K562 (cell line): ENCODE data around the gene MBP. TPM values are rescaled to one million over a fixed set of nuclear protein-coding genes. Genes with fewer than 3 reads are reported as not detected.

Experiments
- ATAC-seq: fragments of 200-7000 bp; cut with Tn5 transposase; 3 replicates; pipeline ENCODE4 v1.9.1; 2020; ENCODE audit warnings: moderate library complexity
- BruUV-seq: library from RNA; stranded (reverse); fragments of 400-500 nt; replicated peaks from 2 replicates; lab custom pipeline; 2021; lab: Mats Ljungman, UMichigan
- CTCF ChIA-PET: fragments of 300-600 bp; formaldehyde crosslinking; extraction: SDS; loops from one replicate; lab custom pipeline; 2021; ENCODE audit warnings: low intra/inter-chr PET ratio; lab: Yijun Ruan, JAX
- POLR2A ChIA-PET: fragments of 300-600, 350-650 bp; sonication (Branson Sonifier 250); formaldehyde crosslinking; extraction: SDS; loops from one replicate; lab custom pipeline; 2021; ENCODE audit warnings: antibody characterized with exemption, inconsistent platforms; lab: Yijun Ruan, JAX
- DNase-seq, 4 experiments: peaks; one replicate each; pipeline versions ENCODE4 v3.0.0 to v3.0.0-alpha.2; 2011 to 2018; ENCODE audit warnings: low spot score in 3 of 4, mixed read lengths in 3 of 4; ENCODE audit errors: extremely low read depth in 1 of 4
- FAIRE-seq: peaks from 2 replicates; lab custom pipeline; 2011; peaks lifted over from hg19 to GRCh38; lab: Jason Lieb, UNC
- H2AFZ ChIP-seq: 2 replicates; pipeline ENCODE4 v1.6.0; 2011; ENCODE audit warnings: low read depth, low read length, control low read depth, inconsistent platforms
- H3K27ac ChIP-seq: fragments of 200-600 bp; 3 replicates; pipeline ENCODE4 v1.8.0; 2011; ENCODE audit warnings: low read depth, mild to moderate bottlenecking, control low read depth, inconsistent platforms, low read length, moderate library complexity, mixed read lengths; ENCODE audit errors: extremely low read depth
- H3K27me3 ChIP-seq, 2 experiments: fragments of 300-600 bp in 1 of 2; 2 replicates in 1 of 2; 3 replicates in 1 of 2; pipeline versions ENCODE4 v1.6.0 to v1.8.0; 2011; ENCODE audit warnings: inconsistent platforms in 2 of 2, low read length in 2 of 2, mild to moderate bottlenecking in 1 of 2, mixed read lengths in 1 of 2, moderate library complexity in 1 of 2; ENCODE audit not compliant: control insufficient read depth in 2 of 2, insufficient read depth in 2 of 2
- H3K36me3 ChIP-seq: fragments of 300-600 bp; 3 replicates; pipeline ENCODE4 v1.8.0; 2011; ENCODE audit warnings: mild to moderate bottlenecking, low read length, inconsistent platforms; ENCODE audit not compliant: control insufficient read depth, insufficient read depth
- H3K4me1 ChIP-seq, 2 experiments: fragments of 200-600 bp in 1 of 2; replicated peaks in 1 of 2; 2 replicates in 1 of 2; 3 replicates in 1 of 2; pipeline versions ENCODE4 v1.5.1 to v1.8.0; 2011; ENCODE audit warnings: inconsistent platforms in 2 of 2, low read length in 2 of 2, mild to moderate bottlenecking in 1 of 2, mixed read lengths in 1 of 2, moderate library complexity in 1 of 2; ENCODE audit not compliant: control insufficient read depth in 2 of 2, insufficient read depth in 2 of 2
- H3K4me2 ChIP-seq: 2 replicates; pipeline ENCODE4 v1.6.1; 2011; ENCODE audit warnings: low read length, control low read depth, inconsistent platforms, mixed read lengths; ENCODE audit not compliant: insufficient read depth
- H3K4me3 ChIP-seq: fragments of 200-600 bp; sonication (generic), shearing (Covaris generic); 2 replicates; pipeline ENCODE4 v1.5.1; 2016; ENCODE audit warnings: control low read depth, inconsistent platforms
- H3K79me2 ChIP-seq: fragments of 200-600 bp; 3 replicates; pipeline ENCODE4 v1.8.0; 2011; ENCODE audit warnings: low read length, inconsistent platforms; ENCODE audit not compliant: control insufficient read depth, insufficient read depth
- H3K9ac ChIP-seq, 2 experiments: 2 replicates each; pipeline versions ENCODE4 v1.6.0 to v1.6.1; 2011; ENCODE audit warnings: low read depth in 2 of 2, low read length in 2 of 2, control low read depth in 1 of 2, inconsistent platforms in 1 of 2, mild to moderate bottlenecking in 1 of 2, mixed read lengths in 1 of 2; ENCODE audit not compliant: insufficient read depth in 1 of 2
- H3K9me1 ChIP-seq: one replicate; pipeline ENCODE4 v1.6.0; 2011; ENCODE audit warnings: inconsistent platforms, mild to moderate bottlenecking, low read length, moderate library complexity; ENCODE audit not compliant: control insufficient read depth, insufficient read depth
- H3K9me3 ChIP-seq: replicated peaks from 2 replicates; pipeline ENCODE4 v1.5.1; 2011; ENCODE audit warnings: low read depth, low read length, inconsistent platforms; ENCODE audit not compliant: control insufficient read depth, insufficient read depth
- H4K20me1 ChIP-seq: replicated peaks from 2 replicates; pipeline ENCODE4 v1.6.1; 2011; ENCODE audit warnings: low read length, inconsistent platforms, mixed read lengths; ENCODE audit not compliant: control insufficient read depth, insufficient read depth
- ARID2 ChIP-seq: fragments of 450-650 bp; IDR thresholded peaks from 2 replicates; pipeline ENCODE4 v1.6.1; 2017; ENCODE audit warnings: antibody characterized with exemption, mild to moderate bottlenecking
- CBX5 ChIP-seq: IDR thresholded peaks from 2 replicates; pipeline ENCODE4 v1.6.1; 2014; ENCODE audit warnings: low read depth, borderline replicate concordance
- CTCF ChIP-seq, 3 experiments: IDR thresholded peaks in 2 of 3; conservative IDR thresholded peaks in 1 of 3; 2 replicates each; pipeline ENCODE4 v1.5.1; 2011 to 2012; ENCODE audit warnings: low read length in 3 of 3, mild to moderate bottlenecking in 3 of 3, control low read depth in 2 of 3, improper control_type of control experiment in 1 of 3, inconsistent platforms in 1 of 3, low read depth in 1 of 3, mixed read lengths in 1 of 3, moderate library complexity in 1 of 3; ENCODE audit not compliant: insufficient read depth in 2 of 3
- ELF1 ChIP-seq: fragments of 200-800 bp; sonication (Bioruptor generic); IDR thresholded peaks from 2 replicates; pipeline ENCODE4 v1.6.1; 2016; ENCODE audit warnings: missing genetic modification characterization, missing compliant biosample characterization
- POLR2B ChIP-seq: fragments of 450-650 bp; IDR thresholded peaks from 2 replicates; pipeline ENCODE4 v1.6.1; 2018; ENCODE audit warnings: low read depth; ENCODE audit not compliant: partially characterized antibody
- RAD21 ChIP-seq, 2 experiments: fragments of 250-450 bp in 1 of 2; fragments of 450-650 bp in 1 of 2; sonication (Bioruptor Pico) in 1 of 2; formaldehyde crosslinking in 1 of 2; IDR thresholded peaks in 1 of 2; conservative IDR thresholded peaks in 1 of 2; 2 replicates each; pipeline versions ENCODE4 v1.4.0 to v1.8.0; 2020 to 2022; ENCODE audit warnings: mild to moderate bottlenecking in 2 of 2, moderate library complexity in 1 of 2
- RBM17 ChIP-seq: fragments of 200-400 bp; formaldehyde crosslinking; IDR thresholded peaks from 2 replicates; pipeline ENCODE4 v1.6.1; 2017; ENCODE audit warnings: low read depth, mild to moderate bottlenecking, low read length, borderline replicate concordance
- TEAD1 ChIP-seq, 2 experiments: fragments of 450-650 bp in 1 of 2; sonication (generic) in 1 of 2; formaldehyde crosslinking; IDR thresholded peaks; 2 replicates each; pipeline versions ENCODE4 v1.4.0 to v1.8.0; 2020 to 2022; ENCODE audit warnings: mild to moderate bottlenecking in 2 of 2, missing genetic modification reagents in 1 of 2
- U2AF2 ChIP-seq: fragments of 200-400 bp; formaldehyde crosslinking; optimal IDR thresholded peaks from 2 replicates; pipeline ENCODE3; 2017; ENCODE audit warnings: low read depth, mild to moderate bottlenecking, low read length
- XRCC4 ChIP-seq: IDR thresholded peaks from one replicate; pipeline ENCODE4 v1.6.1; 2011; ENCODE audit not compliant: insufficient read depth, insufficient read length; ENCODE audit errors: extremely low read depth
- ZNF589 ChIP-seq: fragments of 200-800 bp; sonication (Bioruptor generic); IDR thresholded peaks from 2 replicates; pipeline ENCODE4 v1.6.1; 2016; ENCODE audit warnings: low read depth, missing genetic modification characterization, missing compliant biosample characterization
- WGBS: fragments of 100-300 bp; shearing (Covaris generic); methylation state at CpG from one replicate; pipeline ENCODE4 v1.1.6; 2016; ENCODE audit warnings: low coverage, mixed read lengths; ENCODE audit not compliant: insufficient coverage; ENCODE audit errors: missing lambda C conversion rate; 5-methylcytosine and 5-hydroxymethylcytosine counted together
- in situ Hi-C: fragments of 300-500 bp; cut with MboI; formaldehyde crosslinking; loops from 4 replicates; pipeline ENCODE4 v1.15.0; 2018; ENCODE audit warnings: inconsistent platforms, mixed read lengths
- intact Hi-C: fragments of 100-400 bp; cut with micrococcal nuclease; formaldehyde crosslinking; loops from 2 replicates; pipeline ENCODE4 v1.14.2; 2022
- polyA plus RNA-seq, 8 experiments: library from polyadenylated mRNA; depleted of rRNA in 4 of 8; stranded (reverse) in 5 of 8; unstranded in 3 of 8; fragments of >200 nt; fragmentation: Nextera tagmentation in 2 of 8; fragmentation: Illumina TruSeq in 1 of 8; extraction: Ambion mirVana in 2 of 8; extraction: Trizol in 1 of 8; gene quantifications; 2 replicates each; pipeline versions ENCODE4 v1.2.1 to v1.2.3, GENCODE V29; 2011 to 2014; ENCODE audit warnings: inconsistent platforms in 1 of 8, missing spikeins in 1 of 8
- total RNA-seq, 7 experiments: library from RNA; depleted of rRNA in 6 of 7; stranded (reverse); fragments of >200 nt in 6 of 7; fragmentation: Illumina TruSeq in 2 of 7; extraction: Trizol in 2 of 7; gene quantifications; 2 replicates each; pipeline versions ENCODE4 v1.2.1 to v1.2.3, GENCODE V29; 2011 to 2021; ENCODE audit warnings: low replicate concordance in 1 of 7

MBP gene
- total and polyA plus RNA-seq, 9 of the 15 experiments (the other 6 are each of a cell fraction or from before 2014, with no cell fraction given) = 0.09 TPM; not detected in 8

- TF ChIP-seq CTCF (IDR thresholded peaks at IDR 0.05 in 2 of 3, conservative IDR thresholded peaks at IDR 0.05 in 1 of 3; ENCODE audit: insufficient read depth in 2 of 3, low read depth in 1 of 3, low read length in 3 of 3) = peak; percentile 45 to 52 (median 45); a peak in 5 of 6 replicates
- TF ChIP-seq CBX5 = no peak
- TF ChIP-seq RAD21 (CRISPR knock-in tag; conservative IDR thresholded peaks at IDR 0.05 in 1 of 2, IDR thresholded peaks at IDR 0.05 in 1 of 2) = peak in 1 of 2 experiments; percentile 43; a peak in 2 of 4 replicates
- no peak for TF ChIP-seq RBM17
- no peak for TF ChIP-seq XRCC4
Observed at GRCh38 chr18:77059294-77059916, 73.2 kb downstream of the MBP start (continued).

GRCh38 chr18:77058290-77058835 is 74.2 kb downstream of the MBP start:
- Histone ChIP-seq H3K9me3 (no peaks in the 10 kb centered on the region), H3K4me1 (no peaks in the 10 kb centered on the region), H4K20me1 (no peaks in the 10 kb centered on the region), H3K9me1 (no peaks in the 10 kb centered on the region), H3K4me3 (no peak overlapping the region), H3K27ac (no peak overlapping the region), H2AFZ (no peak overlapping the region), H3K27me3 (peaks cover 6 to 27% of the 10 kb centered on the region in 2 experiments; a peak in 4 of 5 replicates), H3K79me2 (no peaks in the 10 kb centered on the region), H3K36me3 (no peaks in the 10 kb centered on the region), H3K9ac (no peak overlapping the region), H3K4me2 (no peak overlapping the region)
- ChIA-PET POLR2A (no interaction called here), CTCF (no interaction called here)
- BruUV-seq = no TSS peak
- intact Hi-C loops (loop anchor here (5.0 to 10.0 kb wide), 2 partner anchors 54 to 181 kb away; no protein-coding TSS in a partner anchor), in situ Hi-C loops (no loop called here)
- ATAC-seq (no peak), DNase-seq (no peak), FAIRE-seq (no peak)
- WGBS = 18% methylated on average over 10 of the region's 32 CpGs
- no peak for TF ChIP-seq TEAD1 (CRISPR knock-in tag; IDR thresholded peaks at IDR 0.05)
- TF ChIP-seq ARID2 = no peak
- no peak for TF ChIP-seq ELF1
- no peak for TF ChIP-seq POLR2B
- no peak for TF ChIP-seq ZNF589 (CRISPR knock-in tag)
- TF ChIP-seq U2AF2 = no peak
